K562 (cell line): ENCODE measurements around the gene MATN1. TPM values are rescaled to one million over a fixed set of nuclear protein-coding genes. Genes with fewer than 3 reads are reported as not detected.

Experiments used
- CC2D1A ChIP-seq: fragments of 450-650 bp; IDR thresholded peaks from 2 replicates; pipeline ENCODE4 v1.6.1; 2017; ENCODE audit warnings: mild to moderate bottlenecking
- CTBP1 ChIP-seq: fragments of 450-650 bp; IDR thresholded peaks from 2 replicates; pipeline ENCODE4 v1.6.1; 2016; ENCODE audit warnings: borderline replicate concordance
- NFE2L1 ChIP-seq: fragments of 450-650 bp; IDR thresholded peaks from 2 replicates; pipeline ENCODE4 v1.6.1; 2016; ENCODE audit warnings: missing genetic modification characterization, low read depth, mild to moderate bottlenecking, missing compliant biosample characterization, moderate library complexity, borderline replicate concordance
- RCOR1 ChIP-seq, 2 experiments: IDR thresholded peaks; 2 replicates each; pipeline ENCODE4 v1.6.1; 2012; ENCODE audit warnings: low read depth in 2 of 2, low read length in 2 of 2, borderline replicate concordance in 1 of 2, improper control_type of control experiment in 1 of 2
- STAT5A ChIP-seq: IDR thresholded peaks from 2 replicates; pipeline ENCODE4 v1.6.1; 2012; ENCODE audit warnings: low read length, inconsistent platforms, borderline replicate concordance
- TAF9B ChIP-seq: fragments of 450-650 bp; IDR thresholded peaks from 2 replicates; pipeline ENCODE4 v1.6.1; 2018; ENCODE audit warnings: mild to moderate bottlenecking; ENCODE audit not compliant: partially characterized antibody
- TARDBP ChIP-seq: fragments of 450-650 bp; IDR thresholded peaks from 2 replicates; pipeline ENCODE4 v1.6.1; 2016
- ZNF239 ChIP-seq: fragments of 250-450 bp; sonication (Bioruptor Pico); IDR thresholded peaks from 2 replicates; pipeline ENCODE4 v1.4.0; 2020; ENCODE audit warnings: mild to moderate bottlenecking
- ZNF311 ChIP-seq: fragments of 250-450 bp; sonication (Bioruptor Pico); IDR thresholded peaks from 2 replicates; pipeline ENCODE4 v1.4.0; 2020; ENCODE audit warnings: mild to moderate bottlenecking, moderate library complexity
- polyA plus RNA-seq, 8 experiments: library from polyadenylated mRNA; depleted of rRNA in 4 of 8; stranded (reverse) in 5 of 8; unstranded in 3 of 8; fragments of >200 nt; fragmentation: Nextera tagmentation in 2 of 8; fragmentation: Illumina TruSeq in 1 of 8; extraction: Ambion mirVana in 2 of 8; extraction: Trizol in 1 of 8; gene quantifications; 2 replicates each; pipeline versions ENCODE4 v1.2.1 to v1.2.3, GENCODE V29; 2011 to 2014; ENCODE audit warnings: inconsistent platforms in 1 of 8, missing spikeins in 1 of 8
- total RNA-seq, 7 experiments: library from RNA; depleted of rRNA in 6 of 7; stranded (reverse); fragments of >200 nt in 6 of 7; fragmentation: Illumina TruSeq in 2 of 7; extraction: Trizol in 2 of 7; gene quantifications; 2 replicates each; pipeline versions ENCODE4 v1.2.1 to v1.2.3, GENCODE V29; 2011 to 2021; ENCODE audit warnings: low replicate concordance in 1 of 7
- TF ChIP-seq, protein P1 (sequence below): sonication (generic); formaldehyde crosslinking; IDR thresholded peaks from 2 replicates; pipeline ENCODE4 v1.8.0; 2023; ENCODE audit warnings: missing genetic modification reagents, mild to moderate bottlenecking, borderline replicate concordance
- TF ChIP-seq, protein P2 (sequence below), 2 experiments: fragments of 450-650 bp in 1 of 2; IDR thresholded peaks; 2 replicates each; pipeline ENCODE4 v1.6.1; 2011 to 2017; ENCODE audit warnings: low read depth in 2 of 2, antibody characterized with exemption in 1 of 2, borderline replicate concordance in 1 of 2, low read length in 1 of 2, mild to moderate bottlenecking in 1 of 2, mixed read lengths in 1 of 2; ENCODE audit not compliant: control insufficient read depth in 1 of 2
- TF ChIP-seq, protein P3 (sequence below): fragments of 450-650 bp; IDR thresholded peaks from 2 replicates; pipeline ENCODE4 v1.6.1; 2016; ENCODE audit warnings: borderline replicate concordance
- TF ChIP-seq, protein P4 (sequence below): fragments of 450-650 bp; IDR thresholded peaks from 2 replicates; pipeline ENCODE4 v1.6.1; 2017; ENCODE audit warnings: antibody characterized with exemption, mild to moderate bottlenecking

Gene MATN1
- total and polyA plus RNA-seq, 9 of the 15 experiments (the other 6 are each of a cell fraction or from before 2014, with no cell fraction given) = 0.10 to 2.3 (median 1.2) TPM

DNA sequence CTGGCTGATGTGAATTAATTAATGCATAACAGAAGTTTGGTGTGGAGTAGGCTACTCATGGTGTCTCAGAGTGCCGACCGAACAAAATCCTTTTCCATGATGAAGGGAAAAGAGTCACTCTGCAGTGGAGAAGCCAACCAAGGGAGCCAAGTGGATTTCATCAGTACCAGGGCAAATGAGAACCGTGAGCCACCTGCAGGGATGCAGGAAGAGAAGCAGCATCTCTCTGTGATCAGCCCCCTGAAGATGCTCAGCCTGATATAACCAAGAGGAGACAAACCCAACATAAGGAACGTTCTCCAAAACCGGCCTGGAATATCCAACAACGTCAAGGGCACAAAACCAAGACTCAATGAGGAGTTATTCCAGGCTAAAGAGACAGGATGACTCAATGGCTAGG, 47.6 kb upstream of the MATN1 start (continued):
- TF ChIP-seq STAT5A (no peak), ZNF311 (no peak), RCOR1 (IDR thresholded peaks at IDR 0.05; ENCODE audit: borderline replicate concordance in 1 of 2, low read depth in 2 of 2, low read length in 2 of 2) (peak in 1 of 2 experiments; percentile 55; a peak in 1 of 4 replicates), CC2D1A (no peak), CTBP1 (peak; percentile 82), TAF9B (no peak), NFE2L1 (tag) (no peak), TARDBP (no peak), ZNF239 (no peak)
- TF ChIP-seq, protein P1, sequence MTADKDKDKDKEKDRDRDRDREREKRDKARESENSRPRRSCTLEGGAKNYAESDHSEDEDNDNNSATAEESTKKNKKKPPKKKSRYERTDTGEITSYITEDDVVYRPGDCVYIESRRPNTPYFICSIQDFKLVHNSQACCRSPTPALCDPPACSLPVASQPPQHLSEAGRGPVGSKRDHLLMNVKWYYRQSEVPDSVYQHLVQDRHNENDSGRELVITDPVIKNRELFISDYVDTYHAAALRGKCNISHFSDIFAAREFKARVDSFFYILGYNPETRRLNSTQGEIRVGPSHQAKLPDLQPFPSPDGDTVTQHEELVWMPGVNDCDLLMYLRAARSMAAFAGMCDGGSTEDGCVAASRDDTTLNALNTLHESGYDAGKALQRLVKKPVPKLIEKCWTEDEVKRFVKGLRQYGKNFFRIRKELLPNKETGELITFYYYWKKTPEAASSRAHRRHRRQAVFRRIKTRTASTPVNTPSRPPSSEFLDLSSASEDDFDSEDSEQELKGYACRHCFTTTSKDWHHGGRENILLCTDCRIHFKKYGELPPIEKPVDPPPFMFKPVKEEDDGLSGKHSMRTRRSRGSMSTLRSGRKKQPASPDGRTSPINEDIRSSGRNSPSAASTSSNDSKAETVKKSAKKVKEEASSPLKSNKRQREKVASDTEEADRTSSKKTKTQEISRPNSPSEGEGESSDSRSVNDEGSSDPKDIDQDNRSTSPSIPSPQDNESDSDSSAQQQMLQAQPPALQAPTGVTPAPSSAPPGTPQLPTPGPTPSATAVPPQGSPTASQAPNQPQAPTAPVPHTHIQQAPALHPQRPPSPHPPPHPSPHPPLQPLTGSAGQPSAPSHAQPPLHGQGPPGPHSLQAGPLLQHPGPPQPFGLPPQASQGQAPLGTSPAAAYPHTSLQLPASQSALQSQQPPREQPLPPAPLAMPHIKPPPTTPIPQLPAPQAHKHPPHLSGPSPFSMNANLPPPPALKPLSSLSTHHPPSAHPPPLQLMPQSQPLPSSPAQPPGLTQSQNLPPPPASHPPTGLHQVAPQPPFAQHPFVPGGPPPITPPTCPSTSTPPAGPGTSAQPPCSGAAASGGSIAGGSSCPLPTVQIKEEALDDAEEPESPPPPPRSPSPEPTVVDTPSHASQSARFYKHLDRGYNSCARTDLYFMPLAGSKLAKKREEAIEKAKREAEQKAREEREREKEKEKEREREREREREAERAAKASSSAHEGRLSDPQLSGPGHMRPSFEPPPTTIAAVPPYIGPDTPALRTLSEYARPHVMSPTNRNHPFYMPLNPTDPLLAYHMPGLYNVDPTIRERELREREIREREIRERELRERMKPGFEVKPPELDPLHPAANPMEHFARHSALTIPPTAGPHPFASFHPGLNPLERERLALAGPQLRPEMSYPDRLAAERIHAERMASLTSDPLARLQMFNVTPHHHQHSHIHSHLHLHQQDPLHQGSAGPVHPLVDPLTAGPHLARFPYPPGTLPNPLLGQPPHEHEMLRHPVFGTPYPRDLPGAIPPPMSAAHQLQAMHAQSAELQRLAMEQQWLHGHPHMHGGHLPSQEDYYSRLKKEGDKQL (CRISPR knock-in tag) = no peak
- TF ChIP-seq, protein P2, sequence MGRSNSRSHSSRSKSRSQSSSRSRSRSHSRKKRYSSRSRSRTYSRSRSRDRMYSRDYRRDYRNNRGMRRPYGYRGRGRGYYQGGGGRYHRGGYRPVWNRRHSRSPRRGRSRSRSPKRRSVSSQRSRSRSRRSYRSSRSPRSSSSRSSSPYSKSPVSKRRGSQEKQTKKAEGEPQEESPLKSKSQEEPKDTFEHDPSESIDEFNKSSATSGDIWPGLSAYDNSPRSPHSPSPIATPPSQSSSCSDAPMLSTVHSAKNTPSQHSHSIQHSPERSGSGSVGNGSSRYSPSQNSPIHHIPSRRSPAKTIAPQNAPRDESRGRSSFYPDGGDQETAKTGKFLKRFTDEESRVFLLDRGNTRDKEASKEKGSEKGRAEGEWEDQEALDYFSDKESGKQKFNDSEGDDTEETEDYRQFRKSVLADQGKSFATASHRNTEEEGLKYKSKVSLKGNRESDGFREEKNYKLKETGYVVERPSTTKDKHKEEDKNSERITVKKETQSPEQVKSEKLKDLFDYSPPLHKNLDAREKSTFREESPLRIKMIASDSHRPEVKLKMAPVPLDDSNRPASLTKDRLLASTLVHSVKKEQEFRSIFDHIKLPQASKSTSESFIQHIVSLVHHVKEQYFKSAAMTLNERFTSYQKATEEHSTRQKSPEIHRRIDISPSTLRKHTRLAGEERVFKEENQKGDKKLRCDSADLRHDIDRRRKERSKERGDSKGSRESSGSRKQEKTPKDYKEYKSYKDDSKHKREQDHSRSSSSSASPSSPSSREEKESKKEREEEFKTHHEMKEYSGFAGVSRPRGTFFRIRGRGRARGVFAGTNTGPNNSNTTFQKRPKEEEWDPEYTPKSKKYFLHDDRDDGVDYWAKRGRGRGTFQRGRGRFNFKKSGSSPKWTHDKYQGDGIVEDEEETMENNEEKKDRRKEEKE (IDR thresholded peaks at IDR 0.05; ENCODE audit: borderline replicate concordance in 1 of 2, control insufficient read depth in 1 of 2, low read depth in 2 of 2, low read length in 1 of 2) = no peak
- TF ChIP-seq, protein P3, sequence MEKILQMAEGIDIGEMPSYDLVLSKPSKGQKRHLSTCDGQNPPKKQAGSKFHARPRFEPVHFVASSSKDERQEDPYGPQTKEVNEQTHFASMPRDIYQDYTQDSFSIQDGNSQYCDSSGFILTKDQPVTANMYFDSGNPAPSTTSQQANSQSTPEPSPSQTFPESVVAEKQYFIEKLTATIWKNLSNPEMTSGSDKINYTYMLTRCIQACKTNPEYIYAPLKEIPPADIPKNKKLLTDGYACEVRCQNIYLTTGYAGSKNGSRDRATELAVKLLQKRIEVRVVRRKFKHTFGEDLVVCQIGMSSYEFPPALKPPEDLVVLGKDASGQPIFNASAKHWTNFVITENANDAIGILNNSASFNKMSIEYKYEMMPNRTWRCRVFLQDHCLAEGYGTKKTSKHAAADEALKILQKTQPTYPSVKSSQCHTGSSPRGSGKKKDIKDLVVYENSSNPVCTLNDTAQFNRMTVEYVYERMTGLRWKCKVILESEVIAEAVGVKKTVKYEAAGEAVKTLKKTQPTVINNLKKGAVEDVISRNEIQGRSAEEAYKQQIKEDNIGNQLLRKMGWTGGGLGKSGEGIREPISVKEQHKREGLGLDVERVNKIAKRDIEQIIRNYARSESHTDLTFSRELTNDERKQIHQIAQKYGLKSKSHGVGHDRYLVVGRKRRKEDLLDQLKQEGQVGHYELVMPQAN = no peak
- TF ChIP-seq, protein P4, sequence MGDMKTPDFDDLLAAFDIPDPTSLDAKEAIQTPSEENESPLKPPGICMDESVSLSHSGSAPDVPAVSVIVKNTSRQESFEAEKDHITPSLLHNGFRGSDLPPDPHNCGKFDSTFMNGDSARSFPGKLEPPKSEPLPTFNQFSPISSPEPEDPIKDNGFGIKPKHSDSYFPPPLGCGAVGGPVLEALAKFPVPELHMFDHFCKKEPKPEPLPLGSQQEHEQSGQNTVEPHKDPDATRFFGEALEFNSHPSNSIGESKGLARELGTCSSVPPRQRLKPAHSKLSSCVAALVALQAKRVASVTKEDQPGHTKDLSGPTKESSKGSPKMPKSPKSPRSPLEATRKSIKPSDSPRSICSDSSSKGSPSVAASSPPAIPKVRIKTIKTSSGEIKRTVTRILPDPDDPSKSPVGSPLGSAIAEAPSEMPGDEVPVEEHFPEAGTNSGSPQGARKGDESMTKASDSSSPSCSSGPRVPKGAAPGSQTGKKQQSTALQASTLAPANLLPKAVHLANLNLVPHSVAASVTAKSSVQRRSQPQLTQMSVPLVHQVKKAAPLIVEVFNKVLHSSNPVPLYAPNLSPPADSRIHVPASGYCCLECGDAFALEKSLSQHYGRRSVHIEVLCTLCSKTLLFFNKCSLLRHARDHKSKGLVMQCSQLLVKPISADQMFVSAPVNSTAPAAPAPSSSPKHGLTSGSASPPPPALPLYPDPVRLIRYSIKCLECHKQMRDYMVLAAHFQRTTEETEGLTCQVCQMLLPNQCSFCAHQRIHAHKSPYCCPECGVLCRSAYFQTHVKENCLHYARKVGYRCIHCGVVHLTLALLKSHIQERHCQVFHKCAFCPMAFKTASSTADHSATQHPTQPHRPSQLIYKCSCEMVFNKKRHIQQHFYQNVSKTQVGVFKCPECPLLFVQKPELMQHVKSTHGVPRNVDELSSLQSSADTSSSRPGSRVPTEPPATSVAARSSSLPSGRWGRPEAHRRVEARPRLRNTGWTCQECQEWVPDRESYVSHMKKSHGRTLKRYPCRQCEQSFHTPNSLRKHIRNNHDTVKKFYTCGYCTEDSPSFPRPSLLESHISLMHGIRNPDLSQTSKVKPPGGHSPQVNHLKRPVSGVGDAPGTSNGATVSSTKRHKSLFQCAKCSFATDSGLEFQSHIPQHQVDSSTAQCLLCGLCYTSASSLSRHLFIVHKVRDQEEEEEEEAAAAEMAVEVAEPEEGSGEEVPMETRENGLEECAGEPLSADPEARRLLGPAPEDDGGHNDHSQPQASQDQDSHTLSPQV = 0 out of 2 replicates have a peak, but pooled peaks have one; percentile 17
